ENCODE measurements around the gene TCFL5.

DNA sequence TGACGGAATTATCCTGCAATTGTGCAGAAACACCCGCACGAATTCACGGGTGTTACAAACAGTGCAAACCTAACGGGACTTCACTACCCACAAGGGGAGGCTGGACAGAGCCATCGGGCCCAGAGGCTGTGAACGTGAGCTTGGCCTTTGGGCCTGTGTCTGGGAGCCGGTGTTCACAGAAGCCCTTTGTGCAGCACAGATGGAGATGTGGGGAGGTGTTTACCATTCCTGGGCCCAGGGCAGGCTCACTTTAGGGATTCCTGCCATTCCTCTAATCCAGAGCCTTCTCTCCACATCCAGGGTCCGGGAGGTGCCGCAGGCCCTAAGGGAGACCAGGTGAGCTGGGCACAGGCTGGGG, 29.8 kb downstream of the TCFL5 start:
- TF ChIP-seq EZH2 (IDR thresholded peaks at IDR 0.05; ENCODE audit: borderline replicate concordance, low read length), result no peak
- TF ChIP-seq, protein P1, sequence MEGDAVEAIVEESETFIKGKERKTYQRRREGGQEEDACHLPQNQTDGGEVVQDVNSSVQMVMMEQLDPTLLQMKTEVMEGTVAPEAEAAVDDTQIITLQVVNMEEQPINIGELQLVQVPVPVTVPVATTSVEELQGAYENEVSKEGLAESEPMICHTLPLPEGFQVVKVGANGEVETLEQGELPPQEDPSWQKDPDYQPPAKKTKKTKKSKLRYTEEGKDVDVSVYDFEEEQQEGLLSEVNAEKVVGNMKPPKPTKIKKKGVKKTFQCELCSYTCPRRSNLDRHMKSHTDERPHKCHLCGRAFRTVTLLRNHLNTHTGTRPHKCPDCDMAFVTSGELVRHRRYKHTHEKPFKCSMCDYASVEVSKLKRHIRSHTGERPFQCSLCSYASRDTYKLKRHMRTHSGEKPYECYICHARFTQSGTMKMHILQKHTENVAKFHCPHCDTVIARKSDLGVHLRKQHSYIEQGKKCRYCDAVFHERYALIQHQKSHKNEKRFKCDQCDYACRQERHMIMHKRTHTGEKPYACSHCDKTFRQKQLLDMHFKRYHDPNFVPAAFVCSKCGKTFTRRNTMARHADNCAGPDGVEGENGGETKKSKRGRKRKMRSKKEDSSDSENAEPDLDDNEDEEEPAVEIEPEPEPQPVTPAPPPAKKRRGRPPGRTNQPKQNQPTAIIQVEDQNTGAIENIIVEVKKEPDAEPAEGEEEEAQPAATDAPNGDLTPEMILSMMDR (IDR thresholded peaks at IDR 0.05; ENCODE audit: low read length), result no peak

All from OCI-LY1 (cell line).